Activated CD8-positive, alpha-beta memory T cell treated with anti-CD3 and anti-CD28 coated beads, Interleukin-2, amount 10 ng/mL, durations not matched to agents 7 days and 5 days (primary cell): ENCODE results near the gene SLC4A2. TPM values are rescaled to one million over a fixed set of nuclear protein-coding genes. Genes with fewer than 3 reads are reported as not detected.

ENCODE experiments used
- ATAC-seq: fragments of 150-1000 bp; cut with Tn5 transposase; one replicate; pipeline ENCODE4 v1.10.0; 2021; ENCODE audit warnings: moderate library complexity
- CTCF ChIA-PET: fragments of 350-600 bp; sonication (Branson Sonifier 250); formaldehyde crosslinking; loops from one replicate; lab custom pipeline; 2021; ENCODE audit warnings: antibody characterized with exemption; lab: Charles Lee
- DNase-seq: peaks from one replicate; pipeline ENCODE4 v3.0.0-alpha.2; 2020
- H3K27ac Mint-ChIP-seq: one replicate; pipeline ENCODE4 v1.8.0; 2021; ENCODE audit warnings: mild to moderate bottlenecking, mixed read lengths
- H3K27me3 Mint-ChIP-seq: one replicate; pipeline ENCODE4 v1.8.0; 2021; ENCODE audit warnings: mixed read lengths
- H3K36me3 Mint-ChIP-seq: one replicate; pipeline ENCODE4 v1.8.0; 2021; ENCODE audit warnings: mild to moderate bottlenecking, mixed read lengths
- H3K4me1 Mint-ChIP-seq: one replicate; pipeline ENCODE4 v1.8.0; 2021; ENCODE audit warnings: mixed read lengths
- H3K4me3 Mint-ChIP-seq: one replicate; pipeline ENCODE4 v1.8.0; 2021; ENCODE audit warnings: mild to moderate bottlenecking, moderate library complexity, mixed read lengths
- H3K9me3 Mint-ChIP-seq: one replicate; pipeline ENCODE4 v1.8.0; 2022; ENCODE audit warnings: low read depth, mixed read lengths
- total RNA-seq, 2 experiments: library from RNA; stranded (reverse); gene quantifications; one replicate each; pipeline ENCODE4 v1.2.3, GENCODE V29; 2021

The SLC4A2 gene
- total RNA-seq, 2 experiments from 2014 or later = 114 to 121 TPM

DNA sequence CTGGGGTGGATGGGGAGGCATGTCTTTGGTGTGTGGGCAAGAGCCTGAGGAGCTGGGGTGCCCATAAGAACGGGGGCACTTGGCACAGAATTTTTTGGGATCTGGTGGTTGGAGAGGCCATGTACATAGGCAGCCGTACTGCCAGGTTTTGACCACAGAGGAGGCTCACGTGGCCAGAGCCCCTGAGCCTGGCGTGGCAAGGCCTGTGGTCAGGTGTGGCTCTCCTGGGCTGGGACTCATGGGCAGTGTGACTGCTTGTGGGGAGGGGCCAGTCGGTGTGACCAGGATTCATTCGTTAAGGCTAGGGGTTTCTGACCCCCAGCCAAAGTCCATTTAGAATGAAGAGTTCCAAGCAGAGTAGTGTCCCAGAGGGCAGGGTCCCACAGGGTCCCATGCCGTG, 65.1 kb downstream of the SLC4A2 start:
- H3K4me1 Mint-ChIP-seq = no peaks in the 10 kb centered on the region
- CTCF ChIA-PET = interaction anchor here (0.7 to 4.1 kb wide), 52 partner anchors 8 to 248 kb away, joined by 3 to 60 read pairs (median 6); partner anchors contain the start of genes ABCB8, ABCF2 and TMUB1
- H3K27me3 Mint-ChIP-seq = peaks cover 3% of the 10 kb centered on the region
- no peak overlapping the region for H3K27ac Mint-ChIP-seq
- no peaks in the 10 kb centered on the region for H3K9me3 Mint-ChIP-seq
- DNase-seq = no peak
- no peak for ATAC-seq
- no peaks in the 10 kb centered on the region for H3K36me3 Mint-ChIP-seq
- no peak overlapping the region for H3K4me3 Mint-ChIP-seq

DNA sequence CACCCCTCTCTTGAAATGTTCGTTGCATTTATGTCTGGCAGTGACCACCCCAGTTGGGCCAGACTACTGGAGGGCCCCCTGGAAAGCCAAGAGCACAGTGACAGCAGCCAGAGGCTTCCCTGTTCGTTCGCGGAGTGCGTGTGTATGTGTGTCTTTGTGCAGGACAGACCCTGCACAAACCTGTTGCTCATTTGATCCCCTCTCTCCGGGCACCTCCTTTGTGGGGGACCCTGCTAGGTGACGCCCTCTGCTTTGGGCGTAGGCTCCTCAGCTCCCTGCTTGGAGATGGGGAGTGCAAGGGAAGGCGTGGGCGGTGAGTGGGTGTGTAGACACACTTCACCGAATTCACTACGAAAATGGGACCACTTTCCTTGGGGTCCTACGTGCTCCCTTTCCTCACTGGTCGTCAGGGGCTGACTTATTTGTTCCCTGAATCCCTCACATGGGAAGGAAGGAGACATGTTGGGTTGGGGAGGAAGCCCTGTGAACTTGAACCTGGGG, 65.6 kb downstream of the SLC4A2 start:
- CTCF ChIA-PET = interaction anchor here (1.0 to 4.1 kb wide), 23 partner anchors 9 to 167 kb away, joined by 3 to 60 read pairs (median 6); partner anchors contain the start of gene ABCF2
- Mint-ChIP-seq H3K9me3 (no peaks in the 10 kb centered on the region), H3K36me3 (no peaks in the 10 kb centered on the region), H3K27me3 (peaks cover 3% of the 10 kb centered on the region), H3K4me1 (peaks cover 1% of the 10 kb centered on the region), H3K27ac (no peak overlapping the region), H3K4me3 (no peak overlapping the region)
- DNase-seq (no peak), ATAC-seq (no peak)

DNA sequence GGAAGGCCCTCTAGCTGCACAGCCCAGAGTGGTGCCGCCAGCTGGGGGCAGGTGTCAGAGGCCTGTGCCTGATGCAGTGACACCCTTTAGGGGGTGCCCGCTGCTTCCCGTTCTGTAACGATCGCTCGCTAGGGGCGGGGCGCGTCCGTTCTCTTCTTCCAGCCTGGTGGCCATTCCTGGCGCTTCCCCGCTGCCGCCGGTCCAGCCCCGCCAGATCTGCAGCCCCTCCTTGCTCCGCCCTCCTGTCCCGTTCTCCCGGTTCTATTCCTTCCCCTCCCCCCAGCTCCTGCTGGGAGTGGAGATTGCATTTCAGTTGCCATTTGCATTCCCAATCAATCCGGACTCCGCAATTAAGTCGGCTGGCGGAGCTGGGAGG, 66.1 kb downstream of the SLC4A2 start:
- Mint-ChIP-seq H3K27ac (no peak overlapping the region), H3K4me3 (no peak overlapping the region), H3K9me3 (no peaks in the 10 kb centered on the region), H3K36me3 (no peaks in the 10 kb centered on the region), H3K4me1 (peaks cover 3% of the 10 kb centered on the region), H3K27me3 (peaks cover 3% of the 10 kb centered on the region)
- DNase-seq = no peak
- no peak for ATAC-seq
- CTCF ChIA-PET = interaction anchor here (0.8 to 4.1 kb wide), 3 partner anchors 44 to 120 kb away, joined by 3 to 60 read pairs (median 24); no protein-coding TSS in a partner anchor

DNA sequence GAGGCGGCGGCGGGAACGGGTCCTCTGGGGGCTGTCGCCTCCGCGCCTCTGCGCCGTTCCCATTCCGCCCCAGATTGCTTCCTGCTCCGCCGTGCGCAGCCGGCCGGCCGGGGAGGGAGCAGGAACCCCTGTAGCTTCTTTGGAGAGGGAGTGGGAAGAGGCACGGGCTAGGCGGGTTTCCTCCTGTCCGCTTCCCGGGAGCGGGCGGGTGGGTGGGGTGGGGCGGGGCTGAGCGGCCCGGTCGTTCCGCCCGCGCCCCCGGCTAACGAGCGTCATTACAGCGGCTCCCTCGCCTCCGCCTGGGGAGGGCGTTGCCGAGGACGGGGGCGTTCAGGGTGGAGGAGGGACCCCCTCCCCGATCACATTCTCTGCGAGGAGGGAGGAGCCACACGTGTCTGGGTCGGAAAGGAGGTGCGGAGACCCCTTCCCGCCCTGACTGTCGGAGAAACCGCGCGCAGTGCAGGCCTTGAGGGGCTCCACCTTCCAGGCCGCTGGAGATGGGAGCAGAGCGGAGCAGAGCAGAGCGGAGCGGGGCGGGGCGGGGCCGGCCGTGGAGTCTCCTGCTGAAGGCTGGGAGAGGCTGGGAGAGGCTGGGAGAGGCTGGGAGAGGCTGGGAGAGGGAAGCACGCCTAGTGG, 66.6 kb downstream of the SLC4A2 start:
- DNase-seq = no peak
- CTCF ChIA-PET = interaction anchor here (0.8 to 4.1 kb wide), 3 partner anchors 43 to 119 kb away, joined by 3 to 60 read pairs (median 24); no protein-coding TSS in a partner anchor
- Mint-ChIP-seq H3K4me3 (no peak overlapping the region), H3K4me1 (peaks cover 3% of the 10 kb centered on the region), H3K9me3 (no peaks in the 10 kb centered on the region), H3K27me3 (peaks cover 3% of the 10 kb centered on the region), H3K27ac (no peak overlapping the region), H3K36me3 (no peaks in the 10 kb centered on the region)
- ATAC-seq = no peak

Other genes starting within 250 kb of the SLC4A2 start
- not detected for gene AOC1, start 207.1 kb upstream of the SLC4A2 start, total RNA-seq
- gene KCNH2, start 81.3 kb upstream of the SLC4A2 start, total RNA-seq = under 1 TPM in 1 of 2 experiments, not detected in 1; 0.07 TPM
- 10 to 100 TPM in 1 of 2 experiments, 1 to 10 TPM in 1; 6.4 to 10.8 TPM for gene NOS3, start 68.6 kb upstream of the SLC4A2 start, total RNA-seq
- 1 to 10 TPM; 2.3 to 3.4 TPM for gene ATG9B, start 35.1 kb upstream of the SLC4A2 start, total RNA-seq
- gene ABCB8, start 31.1 kb upstream of the SLC4A2 start, total RNA-seq = 10 to 100 TPM; 50.3 to 52.4 TPM
- gene ASIC3, start 11.1 kb upstream of the SLC4A2 start, total RNA-seq = 1 to 10 TPM; 3.9 to 5.3 TPM
- gene CDK5, start 1.7 kb upstream of the SLC4A2 start, total RNA-seq = 10 to 100 TPM; 18.1 to 24.4 TPM
- 10 to 100 TPM; 77.7 to 79.5 TPM for gene FASTK, start 21.2 kb downstream of the SLC4A2 start, total RNA-seq
- 10 to 100 TPM; 83.1 to 85.7 TPM for gene TMUB1, start 23.9 kb downstream of the SLC4A2 start, total RNA-seq
- gene AGAP3, start 26.9 kb downstream of the SLC4A2 start, total RNA-seq = 10 to 100 TPM; 30.0 to 36.2 TPM
- gene GBX1, start 108.1 kb downstream of the SLC4A2 start, total RNA-seq = not detected
- gene ASB10, start 127.7 kb downstream of the SLC4A2 start, total RNA-seq = not detected
- not detected for gene H2BK1, start 150.9 kb downstream of the SLC4A2 start, total RNA-seq
- 10 to 100 TPM; 37.8 to 47.3 TPM for gene ABCF2, start 167.6 kb downstream of the SLC4A2 start, total RNA-seq
- 10 to 100 TPM; 46.1 to 46.8 TPM for gene CHPF2, start 172.9 kb downstream of the SLC4A2 start, total RNA-seq
- gene SMARCD3, start 189.1 kb downstream of the SLC4A2 start, total RNA-seq = 1 to 10 TPM; 1.0 to 2.5 TPM